ENCODE data around the gene TUBB2A.

DNA sequence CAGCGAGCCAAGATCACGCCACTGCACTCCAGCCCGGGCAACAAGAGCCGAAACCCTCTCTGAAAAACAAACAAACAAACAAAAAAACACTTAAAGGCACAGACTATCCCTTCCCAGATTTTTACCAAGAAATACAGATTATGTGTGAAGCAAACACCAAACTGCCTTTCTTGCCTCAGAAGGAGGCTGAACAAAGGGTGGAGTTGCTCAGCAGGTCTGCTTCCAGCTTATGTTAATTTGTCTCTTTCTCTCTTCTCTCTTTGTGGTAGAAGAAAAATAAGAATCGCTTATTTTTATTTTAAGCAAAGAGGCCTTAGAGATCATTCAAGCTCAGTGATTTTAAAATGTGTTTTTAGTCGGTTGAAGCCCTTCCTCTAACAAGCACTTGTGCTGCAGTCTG is 14.2 kb downstream of the TUBB2A start:
- TF ChIP-seq, protein P1, sequence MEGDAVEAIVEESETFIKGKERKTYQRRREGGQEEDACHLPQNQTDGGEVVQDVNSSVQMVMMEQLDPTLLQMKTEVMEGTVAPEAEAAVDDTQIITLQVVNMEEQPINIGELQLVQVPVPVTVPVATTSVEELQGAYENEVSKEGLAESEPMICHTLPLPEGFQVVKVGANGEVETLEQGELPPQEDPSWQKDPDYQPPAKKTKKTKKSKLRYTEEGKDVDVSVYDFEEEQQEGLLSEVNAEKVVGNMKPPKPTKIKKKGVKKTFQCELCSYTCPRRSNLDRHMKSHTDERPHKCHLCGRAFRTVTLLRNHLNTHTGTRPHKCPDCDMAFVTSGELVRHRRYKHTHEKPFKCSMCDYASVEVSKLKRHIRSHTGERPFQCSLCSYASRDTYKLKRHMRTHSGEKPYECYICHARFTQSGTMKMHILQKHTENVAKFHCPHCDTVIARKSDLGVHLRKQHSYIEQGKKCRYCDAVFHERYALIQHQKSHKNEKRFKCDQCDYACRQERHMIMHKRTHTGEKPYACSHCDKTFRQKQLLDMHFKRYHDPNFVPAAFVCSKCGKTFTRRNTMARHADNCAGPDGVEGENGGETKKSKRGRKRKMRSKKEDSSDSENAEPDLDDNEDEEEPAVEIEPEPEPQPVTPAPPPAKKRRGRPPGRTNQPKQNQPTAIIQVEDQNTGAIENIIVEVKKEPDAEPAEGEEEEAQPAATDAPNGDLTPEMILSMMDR (IDR thresholded peaks at IDR 0.05) = no peak
- no peak for TF ChIP-seq POLR2A (IDR thresholded peaks at IDR 0.05)
